PC-9 (cell line): Measurements from ENCODE around the gene TLE4. TPM values are rescaled to one million over a fixed set of nuclear protein-coding genes. Genes with fewer than 3 reads are reported as not detected.

ENCODE experiments used
- BruUV-seq: library from RNA; stranded (reverse); fragments of 400-500 nt; replicated peaks from 2 replicates; lab custom pipeline; 2021; lab: Mats Ljungman, UMichigan
- CTCF ChIA-PET: fragments of 300-600 bp; sonication (Branson Sonifier 250); formaldehyde crosslinking; loops from one replicate; lab custom pipeline; 2022; ENCODE audit warnings: antibody characterized with exemption; lab: Charles Lee
- POLR2A ChIA-PET: fragments of 300-600 bp; sonication (Branson Sonifier 250); formaldehyde crosslinking; loops from one replicate; lab custom pipeline; 2022; ENCODE audit warnings: antibody characterized with exemption; ENCODE audit not compliant: unreplicated experiment; lab: Charles Lee
- DNase-seq, 2 experiments: peaks; one replicate each; pipeline versions ENCODE4 v3.0.0 to v3.0.0-alpha.2; 2015 to 2022; ENCODE audit warnings: mixed read lengths in 1 of 2
- H2AFZ ChIP-seq: fragments of 200-600 bp; sonication (generic); 2 replicates; pipeline ENCODE4 v1.8.1; 2017; ENCODE audit warnings: antibody characterized with exemption
- H3F3A ChIP-seq: fragments of 200-600 bp; sonication (generic); 2 replicates; pipeline ENCODE4 v1.8.1; 2017; ENCODE audit warnings: antibody characterized with exemption, mild to moderate bottlenecking, low read depth; ENCODE audit not compliant: insufficient read depth
- H3K27ac ChIP-seq: fragments of 200-600 bp; sonication (generic); 2 replicates; pipeline ENCODE4 v1.6.1; 2016; ENCODE audit warnings: mixed run types
- H3K27me3 ChIP-seq: fragments of 200-600 bp; sonication (generic); 2 replicates; pipeline ENCODE4 v1.6.1; 2016; ENCODE audit warnings: low read depth, mixed run types; ENCODE audit not compliant: insufficient read depth
- H3K36me3 ChIP-seq: fragments of 200-600 bp; sonication (generic); 2 replicates; pipeline ENCODE4 v1.6.1; 2016; ENCODE audit warnings: low read depth, mixed run types
- H3K4me1 ChIP-seq: fragments of 200-600 bp; sonication (generic); replicated peaks from 2 replicates; pipeline ENCODE4 v1.6.1; 2016; ENCODE audit warnings: mixed run types; ENCODE audit not compliant: insufficient read depth
- H3K4me2 ChIP-seq: fragments of 200-600 bp; sonication (generic); 2 replicates; pipeline ENCODE4 v1.6.1; 2017; ENCODE audit warnings: mixed run types
- H3K4me3 ChIP-seq: fragments of 200-600 bp; sonication (generic); 2 replicates; pipeline ENCODE4 v1.6.1; 2016; ENCODE audit warnings: mixed run types
- H3K79me2 ChIP-seq: fragments of 200-600 bp; sonication (generic); 2 replicates; pipeline ENCODE4 v1.6.1; 2017; ENCODE audit warnings: low read depth, mixed run types
- H3K9me2 ChIP-seq: fragments of 200-600 bp; sonication (generic); 2 replicates; pipeline ENCODE4 v1.8.1; 2017; ENCODE audit warnings: mild to moderate bottlenecking; ENCODE audit not compliant: insufficient read depth
- H3K9me3 ChIP-seq: fragments of 200-600 bp; sonication (generic); 2 replicates; pipeline ENCODE4 v1.8.1; 2016; ENCODE audit warnings: low read depth; ENCODE audit not compliant: insufficient read depth
- H4K20me1 ChIP-seq: fragments of 200-600 bp; sonication (generic); 2 replicates; pipeline ENCODE4 v1.8.1; 2017; ENCODE audit not compliant: insufficient read depth
- CTCF ChIP-seq: fragments of 200-600 bp; sonication (generic); conservative IDR thresholded peaks from 2 replicates; pipeline ENCODE4 v1.6.1; 2017; ENCODE audit warnings: mixed run types, antibody characterized with exemption, mild to moderate bottlenecking, moderate library complexity
- EZH2 ChIP-seq: fragments of 200-600 bp; sonication (generic); IDR thresholded peaks from 2 replicates; pipeline ENCODE4 v1.8.0; 2017; ENCODE audit warnings: antibody characterized with exemption, low read depth
- intact Hi-C: fragments of 100-400 bp; cut with micrococcal nuclease; formaldehyde crosslinking; loops from one replicate; pipeline ENCODE4 v1.10.0; 2022; ENCODE audit not compliant: unreplicated experiment
- total RNA-seq: library from RNA; stranded (reverse); gene quantifications from 2 replicates; pipeline ENCODE4 v1.2.3, GENCODE V29; 2021

TLE4 gene
- total RNA-seq, 1 experiment from 2014 or later = not detected

DNA sequence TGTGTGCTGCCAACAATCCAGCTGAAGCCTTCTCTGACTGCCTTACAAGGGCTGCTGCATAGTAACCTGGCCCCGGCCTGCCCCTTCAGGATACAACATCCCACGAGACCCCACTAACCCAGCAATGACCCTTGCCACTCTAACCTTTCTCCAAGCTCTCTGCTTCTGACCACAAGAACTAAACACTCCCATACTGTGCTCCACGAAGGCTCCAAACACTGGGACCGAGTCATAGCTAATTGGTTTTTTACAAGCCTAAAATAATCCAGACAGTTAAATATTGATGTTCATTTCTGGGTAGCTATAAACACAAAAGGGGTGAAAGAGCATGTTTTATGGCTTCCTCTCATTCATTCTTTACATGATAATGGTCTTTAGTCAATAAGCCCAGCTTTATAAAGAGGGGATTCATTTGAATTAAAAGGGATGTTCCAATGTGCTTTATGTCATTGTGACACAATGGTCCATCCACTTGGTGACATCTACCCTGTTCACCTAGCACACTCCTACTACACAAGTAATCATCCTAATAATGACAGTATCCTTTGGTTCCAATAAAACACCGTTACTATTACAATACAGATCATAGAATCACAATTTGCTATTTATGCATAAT, 16.2 kb upstream of the TLE4 start:
- no peak for DNase-seq
- ChIA-PET POLR2A (no interaction called here), CTCF (no interaction called here)
- no TSS peak for BruUV-seq
- Histone ChIP-seq H3K4me3 (no peak overlapping the region), H3F3A (no peaks in the 10 kb centered on the region), H3K4me1 (no peaks in the 10 kb centered on the region), H3K9me2 (no peaks in the 10 kb centered on the region), H2AFZ (no peak overlapping the region), H3K4me2 (no peak overlapping the region), H3K36me3 (no peaks in the 10 kb centered on the region), H3K27ac (no peak overlapping the region), H3K79me2 (no peaks in the 10 kb centered on the region), H3K27me3 (no peaks in the 10 kb centered on the region), H4K20me1 (no peaks in the 10 kb centered on the region), H3K9me3 (no peaks in the 10 kb centered on the region)
- intact Hi-C loops = no loop called here
- no peak for TF ChIP-seq CTCF
- TF ChIP-seq EZH2 = no peak

DNA sequence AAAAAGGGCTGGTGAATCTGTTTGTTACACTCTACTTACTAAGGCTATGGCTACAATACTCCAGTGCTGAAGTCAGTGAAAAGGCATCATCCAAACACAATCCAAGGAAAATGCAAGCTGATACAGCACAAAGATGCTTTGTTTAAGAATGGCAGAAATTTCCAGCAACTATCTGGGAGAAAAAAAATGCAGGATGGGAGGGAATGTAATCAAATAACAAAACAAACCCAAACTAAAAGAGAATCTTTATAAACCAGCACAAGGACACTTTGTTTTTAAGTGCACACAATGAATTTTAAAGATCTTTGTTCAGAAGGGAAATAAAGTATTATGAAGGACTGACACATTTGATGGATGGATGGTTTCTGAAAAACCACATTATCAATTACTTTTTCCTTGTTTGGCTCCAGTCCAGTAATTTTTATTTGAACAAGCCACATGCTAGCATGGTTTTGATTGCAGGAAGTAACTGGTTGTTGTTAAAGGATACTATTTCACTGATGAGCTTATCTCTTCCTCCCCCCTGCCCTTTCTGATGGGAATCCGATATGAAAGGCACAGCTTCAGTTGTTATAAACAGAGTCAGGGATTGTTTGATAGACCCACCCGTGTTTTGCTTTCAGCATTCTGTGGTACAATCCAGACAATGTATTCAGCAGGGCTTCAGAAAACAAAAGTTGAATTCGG, 12.1 kb upstream of the TLE4 start:
- no TSS peak for BruUV-seq
- Histone ChIP-seq H3K4me2 (no peak overlapping the region), H2AFZ (no peak overlapping the region), H3K9me2 (no peaks in the 10 kb centered on the region), H3K27me3 (no peaks in the 10 kb centered on the region), H3K27ac (no peak overlapping the region), H4K20me1 (no peaks in the 10 kb centered on the region), H3K36me3 (no peaks in the 10 kb centered on the region), H3K79me2 (no peaks in the 10 kb centered on the region), H3K4me1 (no peaks in the 10 kb centered on the region), H3F3A (no peaks in the 10 kb centered on the region), H3K9me3 (no peaks in the 10 kb centered on the region), H3K4me3 (no peak overlapping the region)
- no peak for TF ChIP-seq CTCF
- no peak for TF ChIP-seq EZH2
- intact Hi-C loops = no loop called here
- CTCF ChIA-PET = no interaction called here
- POLR2A ChIA-PET = no interaction called here
- no peak for DNase-seq

GRCh38 chr9:79562749-79563386, 8.9 kb upstream of the TLE4 start:
- Histone ChIP-seq H4K20me1 (no peaks in the 10 kb centered on the region), H3K79me2 (no peaks in the 10 kb centered on the region), H3K9me3 (no peaks in the 10 kb centered on the region), H2AFZ (no peak overlapping the region), H3K4me1 (no peaks in the 10 kb centered on the region), H3K27me3 (no peaks in the 10 kb centered on the region), H3K4me2 (no peak overlapping the region), H3K4me3 (no peak overlapping the region), H3K36me3 (no peaks in the 10 kb centered on the region), H3F3A (no peaks in the 10 kb centered on the region), H3K9me2 (no peaks in the 10 kb centered on the region), H3K27ac (no peak overlapping the region)
- BruUV-seq = no TSS peak
- no peak for DNase-seq
- POLR2A ChIA-PET = no interaction called here
- intact Hi-C loops = no loop called here
- CTCF ChIA-PET = no interaction called here
- TF ChIP-seq CTCF = no peak
- TF ChIP-seq EZH2 = no peak
